Ureter (tissue), 1 donor: ENCODE measurements around the gene ZNF711. TPM values are rescaled to one million over a fixed set of nuclear protein-coding genes. Genes with fewer than 3 reads are reported as not detected.
"Not testable (repeated sequence)": the region's sequence is repeated elsewhere in the genome, so short reads cannot be mapped to it uniquely, and the experiment has no call there.

Experiments
- DNase-seq: peaks from one replicate; pipeline ENCODE4 v3.0.0-alpha.2; 2020; ENCODE audit warnings: low spot score
- total RNA-seq: library from RNA; stranded (reverse); gene quantifications from one replicate; pipeline ENCODE4 v1.2.4, GENCODE V29; 2023
- donor health status: DM: yes; HTN: yes; CAD: no.

The ZNF711 gene
- total RNA-seq = 6.4 TPM

DNA sequence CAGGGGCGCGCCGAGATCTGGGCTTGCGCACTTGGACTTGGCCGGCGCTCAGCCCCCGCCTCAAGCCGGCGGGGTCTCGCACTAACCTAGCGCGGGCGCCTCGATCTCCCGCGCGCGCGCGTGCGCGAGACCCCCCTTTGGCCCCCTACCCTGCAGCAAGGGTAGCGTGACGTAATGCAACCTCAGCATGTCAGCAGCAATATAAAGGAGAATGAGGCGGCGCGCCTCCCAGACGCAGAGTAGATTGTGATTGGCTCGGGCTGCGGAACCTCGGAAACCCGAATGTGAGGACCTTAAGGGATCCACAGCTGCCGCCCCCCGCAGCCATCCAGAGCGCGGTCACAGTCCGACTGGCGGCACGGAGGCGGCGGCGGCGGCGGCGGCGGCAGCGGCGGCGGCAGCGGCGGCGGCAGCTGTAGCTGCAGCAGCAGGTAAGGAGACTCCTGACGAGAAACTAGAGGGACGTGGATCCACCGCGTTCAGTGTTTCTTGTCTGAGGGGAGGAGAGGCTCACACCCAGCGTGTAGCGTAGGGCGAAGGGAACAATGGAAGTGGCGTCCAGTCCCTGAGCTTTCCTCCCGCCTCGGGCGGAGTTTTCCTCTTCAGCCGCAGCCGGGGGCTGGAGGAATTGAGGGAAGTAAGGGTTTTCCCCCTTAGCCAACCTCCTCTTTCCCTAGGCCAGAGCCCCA, at the start of gene ZNF711, which contains the start of gene SATL1:
Gene ZNF711 (plus strand): TSS at position 231 of the 689 bp plus-strand sequence. CDS start 3,582 bp downstream, outside the sequence.
Gene SATL1 (minus strand): TSS at position 19 of the 689 bp plus-strand sequence. CDS start 134,811 bp downstream, outside the sequence.
- peak; percentile 43 for DNase-seq

DNA sequence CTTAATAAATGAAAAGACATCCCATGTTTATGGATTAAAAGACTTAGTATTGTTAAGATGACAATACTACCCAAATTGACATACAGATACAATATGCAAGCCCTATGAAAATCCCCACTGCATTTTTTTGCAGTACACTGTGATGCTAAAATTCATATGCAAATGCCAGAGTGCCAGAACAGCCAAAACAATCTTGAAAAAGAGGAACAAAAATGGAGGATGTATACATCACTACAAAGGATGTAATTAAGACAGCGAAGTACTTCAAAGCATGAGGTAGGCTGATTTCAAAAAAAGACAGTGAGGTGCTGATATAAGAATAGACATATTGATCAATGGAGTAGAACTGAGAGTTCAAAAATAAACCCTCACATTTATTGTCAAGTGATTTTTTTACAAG, 47.5 kb upstream of the ZNF711 start:
- no peak for DNase-seq

- no peak for DNase-seq
These were observed 40.3 kb upstream of the ZNF711 start for GRCh38 chrX:85203461-85203970.

DNA sequence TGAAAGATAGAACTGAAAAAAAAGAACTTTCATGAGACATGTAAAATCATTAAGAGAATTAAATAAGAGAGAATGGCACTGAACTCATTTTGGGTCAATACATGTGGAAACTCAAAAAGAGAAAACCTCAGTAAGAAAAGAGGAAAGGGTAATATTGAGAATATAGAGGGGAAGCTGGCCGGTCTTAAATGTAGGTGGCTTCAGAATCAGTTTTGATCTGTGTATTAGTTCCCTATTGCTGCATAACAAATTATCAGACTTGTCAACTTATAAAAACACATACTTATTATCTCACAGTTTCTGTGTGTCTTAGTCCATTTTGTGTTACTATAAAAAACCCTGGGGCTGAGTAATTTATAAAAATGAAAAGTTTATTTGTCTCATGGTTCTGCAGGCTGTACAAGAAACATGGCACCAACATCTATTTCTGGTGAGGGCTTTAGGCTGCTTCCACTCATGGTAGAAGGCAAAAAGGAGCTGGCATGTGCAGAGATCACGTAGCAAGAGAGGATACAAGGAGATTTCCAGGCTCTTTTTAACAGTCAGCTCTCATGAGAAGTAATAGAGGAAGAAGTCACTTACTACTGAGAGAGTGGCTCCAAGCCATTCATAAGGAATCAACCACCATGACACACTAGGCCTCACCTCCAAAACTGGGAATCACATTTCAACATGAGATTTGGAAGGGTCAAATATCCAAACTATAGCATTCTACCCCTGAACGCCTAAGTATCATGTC, 29.8 kb upstream of the ZNF711 start:
- no peak for DNase-seq

GRCh38 chrX:85215946-85216345, 27.8 kb upstream of the ZNF711 start:
- DNase-seq = no peak

DNA sequence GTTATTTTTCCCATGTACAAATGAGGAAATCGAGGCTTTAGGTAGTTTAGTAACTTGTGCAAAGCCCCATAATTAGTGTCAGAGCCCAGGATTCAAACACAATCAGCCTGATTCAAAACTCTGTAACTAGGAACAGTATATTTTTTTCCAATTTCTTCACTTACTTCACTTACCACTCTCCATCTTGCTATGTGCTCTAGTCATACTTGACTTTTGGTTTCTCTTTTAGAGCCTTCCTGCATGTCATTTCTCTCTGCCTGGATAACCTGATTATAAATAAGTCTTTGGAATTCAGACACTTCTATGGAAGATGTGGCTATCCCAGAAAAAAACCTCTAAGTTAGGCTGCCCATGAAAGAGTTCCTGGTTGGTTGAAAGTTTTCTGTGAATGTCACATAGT, 22.4 kb upstream of the ZNF711 start:
- no peak for DNase-seq

- DNase-seq = no peak
These were observed 20.4 kb upstream of the ZNF711 start for GRCh38 chrX:85223359-85223758.

DNA sequence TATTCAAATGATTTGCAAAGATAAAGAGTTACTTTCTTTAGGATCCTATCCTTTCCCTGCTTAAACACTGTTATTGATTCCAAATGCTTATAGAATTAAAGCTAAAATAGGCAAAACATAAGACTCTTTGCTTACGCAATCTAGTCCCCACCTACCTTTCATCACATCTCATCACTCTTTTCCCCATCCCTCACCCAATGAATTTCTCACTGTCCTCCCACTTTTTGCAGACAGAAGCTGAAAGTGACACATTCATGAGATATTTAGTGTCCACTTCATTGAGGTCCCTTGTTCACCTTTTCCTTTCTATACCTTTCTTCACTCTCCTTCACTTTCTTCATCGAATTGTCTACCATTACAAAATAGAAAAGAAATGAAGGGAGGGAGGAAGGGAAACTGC, 636 bp upstream of the ZNF711 start:
- no peak for DNase-seq

- DNase-seq = no peak
These were observed 840 bp downstream of the ZNF711 start for GRCh38 chrX:85244450-85245211.

DNA sequence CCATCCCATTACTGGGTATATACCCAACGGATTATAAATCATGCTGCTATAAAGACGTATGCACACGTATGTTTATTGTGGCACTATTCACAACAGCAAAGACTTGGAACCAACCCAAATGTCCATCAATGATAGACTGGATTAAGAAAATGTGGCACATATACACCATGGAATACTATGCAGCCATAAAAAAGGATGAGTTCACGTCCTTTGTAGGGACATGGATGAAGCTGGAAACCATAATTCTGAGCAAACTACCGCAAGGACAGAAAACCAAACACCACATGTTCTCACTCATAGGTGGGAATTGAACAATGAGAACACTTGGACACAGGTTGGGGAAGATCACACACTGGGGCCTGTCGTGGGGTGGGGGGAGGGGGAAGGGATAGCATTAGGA, 41.5 kb downstream of the ZNF711 start:
- not testable (repeated sequence) for DNase-seq

GRCh38 chrX:85288992-85289723, 45.4 kb downstream of the ZNF711 start:
- DNase-seq = no peak

DNA sequence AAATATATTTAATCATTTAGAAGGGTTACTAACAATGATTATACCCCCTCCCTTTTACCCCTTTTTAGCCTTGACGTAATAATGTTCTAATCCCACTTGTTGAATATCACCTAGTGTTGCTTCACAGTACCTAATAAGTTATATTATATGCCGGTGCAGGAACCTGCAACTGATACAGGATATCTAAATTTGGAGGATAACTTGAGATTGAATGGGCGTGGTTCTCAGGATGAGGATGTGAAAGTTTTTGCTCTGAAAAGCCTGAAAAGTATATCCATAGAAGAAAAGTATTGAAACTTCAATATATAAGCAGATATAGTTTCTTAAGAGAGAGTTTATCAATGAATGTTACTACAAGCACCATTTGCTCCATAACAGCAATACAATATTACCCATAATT, 59.8 kb downstream of the ZNF711 start:
- DNase-seq = no peak

GRCh38 chrX:85309717-85310116, 65.9 kb downstream of the ZNF711 start:
- DNase-seq = no peak

DNA sequence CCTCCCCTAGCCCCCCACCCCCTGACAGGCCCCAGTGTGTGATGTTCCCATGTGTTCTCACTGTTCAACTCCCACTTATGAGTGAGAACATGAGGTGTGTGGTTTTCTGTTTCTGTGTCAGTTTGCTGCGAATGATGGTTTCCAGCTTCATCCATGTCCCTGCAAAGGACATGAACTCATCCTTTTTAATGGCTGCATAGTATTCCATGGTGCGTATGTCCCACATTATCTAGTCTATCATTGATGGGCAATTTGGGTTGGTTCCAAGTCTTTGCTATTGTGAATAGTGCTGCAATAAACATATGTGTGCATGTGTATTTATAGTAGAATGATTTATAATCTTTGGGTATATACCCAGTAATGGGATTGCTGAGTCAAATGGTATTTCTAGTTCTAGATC, 67.6 kb downstream of the ZNF711 start:
- not testable (repeated sequence) for DNase-seq

Other genes starting within 250 kb of the ZNF711 start
- 25.0 TPM for gene APOOL, start 240.1 kb upstream of the ZNF711 start, total RNA-seq
- not detected for gene SATL1, start 212 bp upstream of the ZNF711 start, total RNA-seq
- gene POF1B, start 135.7 kb downstream of the ZNF711 start, total RNA-seq = 46.8 TPM